RCC 7860 (cell line): ENCODE measurements around the gene TTLL8.
"Not testable (repeated sequence)": the region's sequence is repeated elsewhere in the genome, so short reads cannot be mapped to it uniquely, and the experiment has no call there.

Experiments used
- DNase-seq: peaks from one replicate; pipeline ENCODE4 v3.0.0-alpha.2; 2015; ENCODE audit warnings: low spot score
- FAIRE-seq: peaks from 2 replicates; lab custom pipeline; 2012; peaks lifted over from hg19 to GRCh38; lab: Jason Lieb, UNC

Gene TTLL8

DNA sequence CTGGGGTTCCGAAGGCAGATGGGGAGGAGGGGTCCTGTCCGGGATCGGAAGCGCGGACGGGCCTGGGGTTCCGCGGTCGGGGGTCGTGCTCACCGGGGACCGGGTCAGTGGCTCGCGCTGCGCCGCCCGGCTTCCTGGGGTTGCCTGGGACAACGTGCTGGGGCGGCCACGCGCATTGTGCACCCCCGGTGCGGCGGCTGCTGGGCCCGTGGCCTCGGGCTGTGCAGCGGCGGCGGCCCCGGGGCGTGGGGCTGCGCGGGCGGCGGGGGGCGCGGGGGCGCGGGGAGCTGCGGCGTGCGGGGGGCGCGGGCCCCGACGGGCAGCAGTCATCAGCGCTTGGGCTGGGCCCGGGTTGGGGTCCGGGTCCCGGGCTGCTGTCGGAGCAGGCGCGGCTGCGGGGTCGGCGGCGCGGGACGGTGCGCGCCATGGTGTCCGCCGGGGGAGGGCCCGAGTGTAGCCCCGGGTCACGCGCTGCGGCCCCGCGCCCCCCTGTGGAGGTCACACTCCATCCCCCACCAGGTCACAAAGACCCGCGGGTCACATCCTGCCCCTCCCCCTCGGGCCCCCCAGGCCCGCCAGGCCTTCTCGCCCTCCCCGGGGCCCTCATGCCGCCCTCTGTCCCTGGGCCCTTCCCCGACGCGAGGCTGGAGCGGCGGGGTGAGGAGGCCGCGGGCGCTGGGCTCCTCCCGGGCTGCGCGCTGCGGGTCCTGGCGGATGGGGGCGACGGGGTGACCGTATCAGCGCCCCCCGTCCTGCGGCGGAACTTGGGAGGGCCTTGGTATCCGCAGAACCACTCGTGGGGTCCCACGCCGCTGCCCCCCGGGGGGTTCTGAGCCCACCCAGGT, at the start of gene TTLL8:
Gene TTLL8 (minus strand): TSS at position 238 of the 845 bp plus-strand sequence.
- FAIRE-seq, result no peak
- DNase-seq, result no peak

DNA sequence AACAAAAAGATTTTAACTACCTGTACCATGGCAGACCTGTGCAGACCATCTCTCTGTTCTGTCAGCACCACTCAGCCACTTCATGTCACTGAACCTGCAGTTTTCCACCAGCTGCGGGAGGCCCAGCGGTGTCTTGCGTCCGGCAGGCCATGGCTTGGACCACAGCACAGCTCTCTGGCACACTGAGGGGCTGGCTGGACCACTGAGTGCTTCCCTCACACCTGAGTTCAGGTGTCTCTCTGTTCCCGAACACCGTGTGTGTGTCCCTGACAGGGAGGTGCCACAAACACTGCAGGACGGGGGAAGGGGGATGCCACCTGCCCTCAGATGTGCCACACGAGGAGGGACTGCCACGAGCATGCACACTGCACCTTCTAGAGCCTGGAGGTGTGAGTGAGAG, 49.4 kb upstream of the TTLL8 start:
- FAIRE-seq (no peak), DNase-seq (no peak)

DNA sequence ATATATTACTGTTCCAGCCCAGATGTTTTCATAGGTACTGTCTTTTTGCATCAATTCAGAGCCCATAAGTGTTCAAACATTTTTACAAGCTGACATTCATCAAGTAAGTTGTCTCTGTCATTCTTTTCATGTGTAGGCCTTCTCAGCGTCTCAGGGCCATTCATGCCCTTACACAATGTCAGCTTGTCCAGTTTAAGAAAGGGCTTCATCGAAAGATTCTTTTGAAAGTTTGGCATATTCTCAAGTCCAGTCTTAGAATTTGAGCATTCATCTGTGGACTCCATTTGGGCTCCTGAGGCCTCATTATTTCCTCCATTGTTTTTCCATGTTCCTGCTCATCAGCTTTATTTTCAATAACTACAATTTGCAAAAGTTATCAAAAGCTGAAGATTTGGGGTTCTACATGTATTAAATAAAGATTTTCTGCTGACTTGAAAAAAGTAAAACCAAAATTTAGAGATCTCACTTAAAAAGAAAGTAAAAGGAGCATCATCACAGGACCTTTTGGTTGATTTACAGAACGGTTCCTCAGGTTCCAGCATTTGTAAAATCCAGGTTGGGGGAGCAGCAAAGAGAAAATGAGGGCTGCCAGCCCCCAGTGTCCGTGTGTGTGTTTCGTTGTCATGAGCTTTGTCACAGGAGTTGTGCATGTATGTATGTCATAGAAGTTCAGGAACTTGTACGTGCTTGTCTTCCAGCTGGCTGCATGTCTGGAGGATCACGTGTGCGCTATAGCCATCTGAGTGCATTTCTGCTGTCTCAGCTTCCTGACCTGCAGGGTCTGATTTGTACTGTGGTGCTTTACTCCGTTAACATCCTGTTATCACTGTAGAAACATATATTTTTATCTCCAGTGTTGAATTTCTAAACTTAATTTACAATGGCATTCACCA, 47.4 kb upstream of the TTLL8 start:
- DNase-seq (no peak), FAIRE-seq (no peak)

DNA sequence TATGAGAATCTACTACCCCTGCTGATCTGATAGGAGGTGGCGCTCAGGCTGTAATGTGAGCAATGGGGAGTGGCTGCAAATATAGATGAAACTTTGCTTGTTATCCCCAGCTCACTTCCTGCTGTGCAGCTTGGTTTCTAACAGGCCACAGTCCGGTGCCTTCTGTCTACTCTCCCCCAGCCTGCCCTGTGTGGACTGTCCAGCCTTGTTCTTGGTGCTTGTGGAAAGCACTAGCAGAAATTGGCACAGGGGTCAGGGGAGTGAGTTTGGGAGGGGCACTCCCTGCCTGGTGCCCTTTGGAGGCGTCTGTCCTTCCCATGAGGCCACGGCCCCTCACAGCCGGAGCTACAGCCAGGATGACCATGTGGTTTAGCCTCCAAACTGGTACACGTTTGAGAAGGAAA, 46.0 kb upstream of the TTLL8 start:
- no peak for DNase-seq
- no peak for FAIRE-seq

DNA sequence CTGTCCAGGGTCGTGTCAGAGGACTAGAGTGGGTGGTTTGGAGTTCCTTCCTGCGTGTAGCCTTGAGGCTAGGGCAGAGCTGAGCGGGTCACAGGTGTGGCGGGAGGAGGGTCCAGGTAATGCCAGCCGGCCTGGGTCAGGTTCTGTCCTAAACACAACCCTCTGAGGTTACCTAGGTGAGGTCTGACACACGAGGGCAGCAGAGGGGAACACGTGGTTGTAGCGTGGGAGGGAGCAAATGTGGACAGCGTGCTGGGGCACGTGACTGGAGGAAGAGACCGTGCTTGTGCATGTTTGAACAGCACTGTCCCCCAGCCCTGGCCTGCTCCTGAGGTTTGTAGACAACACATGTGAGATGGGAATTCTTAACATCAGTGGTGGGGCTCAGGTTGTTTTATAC, 44.8 kb upstream of the TTLL8 start:
- DNase-seq (no peak), FAIRE-seq (no peak)

DNA sequence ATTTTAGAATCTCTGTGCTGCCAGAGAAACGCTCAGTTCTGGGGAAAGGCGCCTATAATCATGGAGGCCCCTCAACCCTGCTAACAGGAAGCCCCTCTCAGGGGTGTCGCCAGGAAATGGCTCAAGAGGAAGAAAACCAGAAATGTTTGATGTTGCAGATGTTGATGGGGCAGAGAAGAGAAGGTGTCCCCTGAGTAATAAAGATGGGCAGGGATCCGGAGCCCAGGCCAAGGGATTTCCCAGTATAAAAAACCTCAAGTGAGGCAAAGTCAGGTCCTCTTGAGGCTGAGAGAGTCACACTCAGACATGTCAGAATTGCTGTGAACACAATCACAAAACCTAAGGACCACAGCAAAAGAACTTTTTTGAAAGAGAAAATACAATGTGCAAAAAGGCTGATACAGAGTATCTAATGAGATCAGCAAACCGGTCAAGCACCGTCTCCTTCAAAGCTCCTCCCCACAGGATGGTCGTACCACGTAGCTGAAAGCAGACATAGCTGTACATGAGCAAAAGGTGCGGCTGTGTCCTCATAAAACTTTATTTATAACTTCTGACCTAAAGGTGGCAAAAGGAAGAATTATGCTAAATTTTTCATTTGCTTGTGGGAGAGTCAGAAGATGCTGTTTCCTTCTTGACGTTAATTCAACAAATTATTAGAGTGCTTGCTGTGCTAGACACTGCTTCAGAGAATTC, 43.9 kb upstream of the TTLL8 start:
- DNase-seq, result no peak
- FAIRE-seq, result no peak

DNA sequence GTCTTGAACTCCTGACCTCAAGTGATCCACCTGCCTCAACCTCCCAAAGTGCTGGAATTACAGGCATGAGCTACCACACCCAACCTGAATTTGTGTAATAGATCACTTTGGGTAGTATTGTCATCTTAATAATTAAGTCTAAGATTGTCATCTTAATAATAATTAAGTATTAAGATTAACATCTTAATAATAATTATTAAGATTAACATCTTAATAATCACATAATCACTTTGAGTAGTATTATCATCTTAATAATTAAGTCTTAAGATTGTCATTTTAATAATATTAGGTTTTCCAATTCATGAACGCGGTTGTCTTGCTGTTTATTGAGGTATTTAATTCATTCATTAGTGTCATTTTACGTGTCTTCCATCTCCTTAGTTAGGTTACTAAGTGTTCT, 40.0 kb upstream of the TTLL8 start:
- peak; percentile 21 for FAIRE-seq

DNA sequence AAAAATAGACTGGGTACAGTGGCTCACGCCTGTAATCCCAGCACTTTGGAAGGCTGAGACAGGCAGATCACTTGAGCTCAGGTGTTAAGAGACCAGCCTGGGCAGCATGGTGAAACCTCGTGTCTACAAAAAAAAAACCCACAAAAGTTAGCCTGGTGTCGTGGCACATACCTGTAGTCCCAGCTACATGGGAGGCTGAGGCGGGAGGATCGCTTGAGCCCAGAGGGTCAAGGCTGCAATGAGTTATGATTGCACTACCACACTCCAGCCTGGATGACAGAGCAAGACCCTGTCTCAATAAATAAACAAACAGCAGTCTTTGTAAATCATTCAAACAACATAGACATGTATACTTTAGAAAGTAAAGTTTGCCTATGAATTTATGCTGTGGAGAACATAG, 34.2 kb upstream of the TTLL8 start:
- FAIRE-seq (no peak), DNase-seq (no peak)

More for the DNA sequence above, 40.0 kb upstream of the TTLL8 start:
- no peak for DNase-seq

DNA sequence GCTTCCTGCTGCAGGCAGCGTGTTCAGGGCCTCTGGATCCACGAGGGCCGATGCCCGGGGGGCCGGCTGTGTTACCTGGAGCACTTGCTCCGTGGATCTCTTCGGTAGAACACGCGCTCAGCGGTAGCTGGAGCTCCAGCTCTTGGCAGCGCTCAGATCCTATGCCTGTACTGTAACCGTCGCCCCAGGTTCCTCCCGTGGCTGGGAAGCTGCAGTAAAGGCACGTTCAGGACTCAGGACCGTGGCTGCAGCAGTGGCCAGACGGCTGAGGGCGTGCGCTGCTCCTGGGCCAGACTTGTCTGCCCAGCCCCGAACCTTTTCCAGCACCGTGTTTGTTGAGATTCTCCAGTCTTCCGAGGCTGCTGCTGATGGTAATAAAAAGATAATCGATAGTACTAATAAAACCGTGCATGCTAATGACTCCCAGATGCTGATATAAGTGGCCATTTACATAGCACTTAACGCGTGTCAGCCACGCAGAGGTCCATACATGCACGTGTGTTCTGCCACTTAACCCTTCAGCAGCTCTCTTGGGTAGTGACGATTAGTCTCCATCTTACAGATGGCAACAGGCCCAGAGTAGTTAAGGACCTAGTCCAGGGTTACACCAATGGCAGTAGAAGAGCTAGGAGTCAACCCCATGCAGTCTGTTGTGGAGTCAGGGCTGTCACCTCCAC, 33.1 kb upstream of the TTLL8 start:
- DNase-seq (no peak), FAIRE-seq (no peak)

DNA sequence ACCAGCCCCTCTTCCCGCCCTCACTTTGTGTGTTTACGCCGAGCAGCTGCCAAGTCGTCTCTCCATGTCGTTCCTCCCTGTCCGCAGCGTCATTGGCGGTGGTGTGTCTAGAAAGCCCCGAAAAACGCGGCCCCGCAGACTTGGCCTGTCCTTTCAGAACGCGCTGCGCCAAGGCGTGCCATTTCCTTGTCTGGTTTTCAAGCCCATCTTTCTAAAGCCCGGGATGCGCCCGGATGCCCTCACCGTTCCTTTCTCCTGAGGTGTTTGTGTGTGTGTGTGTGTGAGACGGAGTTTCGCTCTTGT, 32.3 kb upstream of the TTLL8 start:
- DNase-seq, result no peak
- no peak for FAIRE-seq

DNA sequence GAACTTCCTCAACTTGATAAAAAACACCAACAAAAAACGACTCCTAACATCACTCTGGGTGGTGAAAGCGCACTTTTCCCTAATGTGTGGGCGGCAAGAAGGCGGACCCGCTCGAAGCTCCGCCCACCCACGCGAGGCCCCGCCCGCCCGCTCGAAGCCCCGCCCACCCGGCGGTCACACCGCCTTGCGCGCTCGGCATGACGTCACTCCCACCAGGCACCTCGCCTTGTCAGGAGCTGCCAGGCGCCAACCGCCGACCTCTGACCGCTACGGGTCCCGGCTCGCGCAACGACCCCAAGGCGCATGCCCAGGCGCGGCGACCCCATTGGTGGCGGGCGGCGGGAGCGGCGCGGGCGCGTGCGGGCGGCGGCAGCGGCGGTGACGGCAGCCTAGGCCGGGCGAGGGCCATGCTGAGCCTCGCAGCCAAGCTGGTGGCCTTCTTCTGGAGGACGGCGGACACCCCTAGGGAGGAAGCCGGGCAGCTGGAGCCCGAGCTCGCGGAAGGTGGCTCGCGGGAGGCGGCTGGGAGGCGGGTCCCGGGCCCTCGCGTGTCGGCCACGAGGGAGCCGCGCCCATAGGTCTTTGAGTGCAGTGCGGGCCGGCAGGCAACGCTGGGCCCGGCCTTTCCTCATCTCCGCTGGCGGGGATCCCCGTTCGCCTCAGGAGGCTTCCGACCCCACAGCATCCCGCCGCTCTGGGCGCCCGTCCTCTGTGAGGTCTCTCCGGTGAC, 31.7 kb upstream of the TTLL8 start, which contains the start of gene MOV10L1:
Gene MOV10L1 (plus strand): TSS at position 325 of the 730 bp plus-strand sequence. CDS start 83 bp downstream, at position 408.
- FAIRE-seq (no peak), DNase-seq (no peak)

DNA sequence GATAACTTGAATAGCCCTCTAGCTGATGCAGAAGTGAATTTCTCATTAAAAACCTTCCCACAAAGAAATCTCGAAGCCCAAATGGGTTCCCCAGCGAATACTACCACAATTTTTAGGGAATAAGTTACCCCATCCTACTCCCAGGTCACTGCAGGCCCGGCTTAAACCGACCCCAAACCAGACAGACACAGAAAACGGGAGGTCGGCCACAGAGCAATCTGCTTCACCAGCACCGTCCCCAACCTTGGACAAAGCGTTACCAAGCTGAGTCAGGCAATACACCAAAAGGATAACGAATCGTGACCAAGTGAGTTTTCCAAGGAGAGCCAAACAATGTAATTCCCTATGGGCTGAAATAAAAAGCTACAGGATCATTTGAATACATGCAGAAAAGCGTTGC, 31.1 kb upstream of the TTLL8 start:
- no peak for FAIRE-seq

DNA sequence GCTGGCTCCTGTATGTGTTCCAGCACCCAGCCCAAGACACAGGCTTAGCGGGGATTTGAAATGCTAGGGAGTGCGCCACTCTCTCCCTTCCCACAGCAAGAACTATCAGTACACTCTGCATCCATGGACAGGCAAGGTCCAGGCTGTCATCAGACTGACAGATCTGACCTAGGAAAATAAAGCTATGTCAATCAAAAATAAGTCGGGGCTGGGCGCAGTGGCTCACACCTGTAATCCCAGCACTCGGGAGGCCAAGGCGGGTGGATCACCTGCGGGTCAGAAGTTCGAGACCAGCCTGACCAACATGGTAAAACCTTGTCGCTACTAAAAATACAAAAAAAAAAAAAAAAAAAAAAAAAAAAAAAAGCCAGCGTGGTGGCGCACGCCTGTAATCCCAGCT, 30.0 kb upstream of the TTLL8 start:
- no peak for FAIRE-seq
- no peak for DNase-seq

More for the DNA sequence above, 31.1 kb upstream of the TTLL8 start:
- no peak for DNase-seq

DNA sequence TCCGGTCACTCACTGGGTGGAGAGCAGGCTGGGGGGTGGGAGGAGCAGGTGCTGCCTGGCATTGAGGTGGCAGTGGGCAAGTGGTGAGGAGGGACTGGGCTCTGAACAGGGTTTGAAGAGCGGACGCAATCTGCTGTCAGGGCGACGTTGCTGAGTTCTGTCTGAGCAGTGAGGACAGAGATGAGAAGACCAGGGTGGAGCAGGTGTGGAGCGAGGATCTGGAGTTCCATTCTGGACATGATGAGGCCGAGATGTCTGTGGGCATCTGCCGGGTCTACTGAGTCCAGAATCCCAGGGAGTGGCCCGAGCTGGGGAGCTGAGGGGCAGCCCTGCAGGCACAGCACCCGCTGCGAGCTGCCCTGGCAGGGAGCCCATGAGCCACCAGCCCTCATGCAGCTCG, 29.5 kb upstream of the TTLL8 start:
- no peak for FAIRE-seq
- no peak for DNase-seq

DNA sequence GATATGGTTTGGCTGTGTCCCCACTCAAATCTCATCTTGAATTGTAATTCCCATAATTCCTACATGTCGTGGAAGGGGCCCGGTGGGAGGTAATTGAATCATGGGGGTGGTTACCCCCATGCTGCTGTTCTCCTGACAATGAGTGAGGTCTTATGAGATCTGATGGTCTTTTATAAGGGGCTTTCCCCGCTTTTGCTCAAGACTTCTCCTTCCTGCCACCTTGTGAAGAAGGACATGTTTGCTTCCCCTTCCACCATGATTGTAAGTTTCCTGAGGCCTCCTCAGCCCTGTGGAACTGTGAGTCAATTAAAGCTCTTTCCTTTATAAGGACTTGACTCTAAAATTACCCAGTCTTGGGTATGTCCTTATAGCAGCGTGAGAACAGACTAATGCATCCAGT, 28.9 kb upstream of the TTLL8 start:
- not testable (repeated sequence) for DNase-seq, FAIRE-seq

DNA sequence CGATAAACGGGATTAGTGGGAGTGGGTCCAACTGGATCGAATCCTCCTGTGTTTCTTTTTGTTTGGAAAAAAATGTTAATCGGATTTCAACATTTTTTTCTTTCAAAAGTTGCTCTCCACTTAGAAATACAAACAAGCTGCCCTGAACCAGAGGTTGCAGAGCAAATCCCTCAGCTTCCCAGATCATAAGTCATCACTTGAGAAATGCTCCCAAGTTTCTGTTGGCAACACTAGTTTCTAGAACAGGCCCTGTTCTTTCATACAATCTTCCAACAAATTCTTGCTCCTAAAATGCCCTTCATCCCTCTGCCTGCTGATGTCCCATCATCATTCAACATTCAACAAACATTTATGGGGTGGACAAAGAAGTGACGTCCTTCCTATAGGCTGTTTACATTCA, 28.4 kb upstream of the TTLL8 start:
- DNase-seq (no peak), FAIRE-seq (no peak)

DNA sequence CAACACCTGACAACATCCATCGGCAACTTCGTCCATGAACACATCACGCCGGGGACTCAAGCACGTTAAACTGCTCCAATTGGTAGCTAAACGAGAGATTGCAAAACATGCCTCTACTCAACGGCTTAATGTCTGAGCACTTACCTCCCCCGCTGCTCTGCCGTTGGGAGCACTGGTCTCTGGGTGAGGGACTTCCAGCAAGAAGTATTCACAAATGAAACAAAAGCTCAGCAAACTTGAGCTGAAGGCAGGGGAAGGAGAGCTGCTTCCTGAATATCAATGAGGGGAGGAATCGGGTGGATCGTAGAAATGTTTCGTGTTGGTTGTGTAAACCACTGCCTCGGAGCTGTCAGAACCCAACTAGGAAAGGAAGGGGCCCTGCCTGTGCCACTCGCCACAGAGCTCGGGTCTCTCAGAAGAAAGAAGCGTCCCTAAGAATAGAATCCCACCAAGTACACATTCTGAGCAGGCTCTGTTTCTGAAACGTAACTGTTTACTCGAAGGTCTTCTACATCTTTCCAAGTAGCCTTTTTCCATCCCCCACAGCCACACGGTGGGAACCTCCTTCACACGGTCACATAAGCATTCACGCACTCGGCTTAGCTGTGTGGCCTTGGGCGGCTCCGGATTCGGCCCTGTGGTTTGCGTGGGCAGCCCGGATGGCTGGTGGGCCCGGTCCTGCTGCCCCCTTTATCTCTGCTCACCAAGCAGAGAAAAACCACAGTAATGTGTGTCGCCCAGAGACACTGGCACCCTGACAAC, 27.3 kb upstream of the TTLL8 start, which contains the start of gene MLC1:
Gene MLC1 (minus strand): TSS at position 216 of the 762 bp plus-strand sequence. CDS start 524 bp downstream, outside the sequence.
- no peak for FAIRE-seq
- no peak for DNase-seq

DNA sequence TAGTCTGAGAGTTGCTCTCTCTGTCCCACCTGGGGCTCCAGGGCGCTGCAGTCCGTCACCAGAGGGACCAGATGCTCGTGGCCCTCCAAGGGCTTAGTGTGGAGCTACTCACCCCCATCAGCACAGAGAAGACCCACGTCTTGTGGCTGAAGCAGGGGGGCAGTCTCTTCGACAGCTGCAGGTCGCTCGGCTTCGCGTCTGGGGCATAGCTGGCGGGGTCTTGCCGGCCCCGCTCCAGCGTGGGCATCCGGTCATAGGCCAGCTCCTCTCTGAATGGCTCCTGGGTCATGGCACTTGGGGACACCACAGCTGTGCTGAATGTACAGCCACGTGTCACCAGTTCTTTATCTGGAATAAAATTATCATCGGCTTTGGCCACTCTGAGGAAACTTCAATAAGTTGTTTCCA, 26.5 kb upstream of the TTLL8 start:
- DNase-seq, result no peak

DNA sequence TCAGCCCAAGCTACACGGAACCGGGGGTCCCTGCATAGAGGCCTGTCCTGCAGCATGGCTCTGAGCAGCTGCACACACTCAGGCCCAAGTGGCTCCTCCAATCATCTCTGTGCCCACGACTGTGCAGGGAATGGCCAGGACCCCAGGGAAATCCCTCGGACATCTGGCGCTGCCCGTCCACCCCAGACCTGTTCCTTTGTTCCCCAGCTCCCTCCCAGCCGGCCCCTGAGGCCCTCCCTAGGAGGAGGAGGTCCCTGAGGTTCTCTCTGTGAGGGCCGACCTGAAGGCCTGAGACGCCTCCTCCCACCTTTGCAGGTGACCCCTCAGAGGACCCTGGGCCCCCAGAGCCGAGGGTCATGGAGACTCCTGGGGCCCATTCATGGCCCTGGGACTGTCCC, 26.0 kb upstream of the TTLL8 start:
- no peak for FAIRE-seq
- no peak for DNase-seq

More for the DNA sequence above, 26.5 kb upstream of the TTLL8 start:
- FAIRE-seq, result no peak
